Left lobe of liver (tissue), 2 donors: ENCODE measurements around the gene DENND1A. TPM values are rescaled to one million over a fixed set of nuclear protein-coding genes. Genes with fewer than 3 reads are reported as not detected.
"Not testable (repeated sequence)": the region's sequence is repeated elsewhere in the genome, so short reads cannot be mapped to it uniquely, and the experiment has no call there.

Experiments used
- ATAC-seq: fragments of 200-7000 bp; cut with Tn5 transposase; one replicate; pipeline ENCODE4 v1.9.1; 2020; ENCODE audit warnings: mild to moderate bottlenecking, moderate library complexity
- DNase-seq: peaks from one replicate; pipeline ENCODE4 v3.0.0-alpha.2; 2020; ENCODE audit warnings: low spot score
- total RNA-seq: library from RNA; stranded (reverse); gene quantifications from one replicate; pipeline ENCODE4 v1.2.1, GENCODE V29; 2021
- donor health status: DM: no; HTN: no; CAD: no; lungs with moderate emphysema.
- donor health status: DM: no; HTN: yes; CAD: no.

The DENND1A gene
- total RNA-seq, 1 donor from 2014 or later: 15.5 TPM

GRCh38 chr9:123739902-123740301 lies 190.0 kb downstream of the DENND1A start:
- DNase-seq (no peak), ATAC-seq (no peak)

GRCh38 chr9:123739387-123739786 lies 190.5 kb downstream of the DENND1A start:
- ATAC-seq (no peak), DNase-seq (no peak)

GRCh38 chr9:123738648-123739047 lies 191.3 kb downstream of the DENND1A start:
- DNase-seq (peak; percentile 59), ATAC-seq (peak; percentile 91)

- ATAC-seq: no peak
- DNase-seq: no peak
These were observed 194.6 kb downstream of the DENND1A start for GRCh38 chr9:123735376-123735775.

GRCh38 chr9:123728571-123728970 lies 201.4 kb downstream of the DENND1A start:
- not testable (repeated sequence) for ATAC-seq, DNase-seq

GRCh38 chr9:123727332-123727731 lies 202.6 kb downstream of the DENND1A start:
- ATAC-seq (no peak), DNase-seq (no peak)

- ATAC-seq (peak; percentile 40), DNase-seq (no peak)
These were observed 204.5 kb downstream of the DENND1A start for GRCh38 chr9:123725389-123725788.

- ATAC-seq: peak; percentile 82
These were observed 205.6 kb downstream of the DENND1A start for GRCh38 chr9:123724211-123724796.

GRCh38 chr9:123723135-123723875 lies 206.6 kb downstream of the DENND1A start:
- ATAC-seq: no peak
- no peak for DNase-seq

More at GRCh38 chr9:123724211-123724796, 205.6 kb downstream of the DENND1A start:
- no peak for DNase-seq

- ATAC-seq: peak; percentile 76
- peak; percentile 78 for DNase-seq
These were observed 207.5 kb downstream of the DENND1A start for GRCh38 chr9:123722378-123722777.

GRCh38 chr9:123718188-123718587 lies 211.7 kb downstream of the DENND1A start:
- DNase-seq: no peak
- no peak for ATAC-seq

GRCh38 chr9:123717581-123718175 lies 212.2 kb downstream of the DENND1A start:
- ATAC-seq: peak; percentile 64
- no peak for DNase-seq

GRCh38 chr9:123716339-123716945 lies 213.5 kb downstream of the DENND1A start:
- DNase-seq (no peak), ATAC-seq (no peak)

- no peak for DNase-seq
These were observed 214.7 kb downstream of the DENND1A start for GRCh38 chr9:123715258-123715657.

GRCh38 chr9:123713282-123713681 lies 216.6 kb downstream of the DENND1A start:
- no peak for ATAC-seq

More at GRCh38 chr9:123715258-123715657, 214.7 kb downstream of the DENND1A start:
- ATAC-seq: no peak

GRCh38 chr9:123712399-123712798 lies 217.5 kb downstream of the DENND1A start:
- ATAC-seq (no peak), DNase-seq (no peak)

More at GRCh38 chr9:123713282-123713681, 216.6 kb downstream of the DENND1A start:
- DNase-seq: no peak

- ATAC-seq: no peak
These were observed 219.6 kb downstream of the DENND1A start for GRCh38 chr9:123710299-123710698.

GRCh38 chr9:123702483-123702882 lies 227.4 kb downstream of the DENND1A start:
- ATAC-seq (no peak), DNase-seq (no peak)

More at GRCh38 chr9:123710299-123710698, 219.6 kb downstream of the DENND1A start:
- no peak for DNase-seq

- DNase-seq (no peak), ATAC-seq (no peak)
These were observed 232.2 kb downstream of the DENND1A start for GRCh38 chr9:123697686-123698085.

GRCh38 chr9:123696476-123696875 lies 233.4 kb downstream of the DENND1A start:
- DNase-seq (no peak), ATAC-seq (no peak)

GRCh38 chr9:123695386-123695785 lies 234.5 kb downstream of the DENND1A start:
- DNase-seq (no peak), ATAC-seq (no peak)
